Chondrocyte (in vitro differentiated cells): ENCODE results near the gene WWC1. TPM values are rescaled to one million over a fixed set of nuclear protein-coding genes. Genes with fewer than 3 reads are reported as not detected.

ENCODE experiments used
- DNase-seq: peaks from one replicate; pipeline ENCODE4 v3.0.0; 2021; ENCODE audit warnings: mixed read lengths, low spot score
- H3K27ac Mint-ChIP-seq: one replicate; pipeline ENCODE4 v1.8.0; 2021; ENCODE audit warnings: mild to moderate bottlenecking, moderate library complexity, mixed read lengths; ENCODE audit not compliant: unreplicated experiment
- H3K27me3 Mint-ChIP-seq: 2 replicates; pipeline ENCODE4 v1.8.0; 2021; ENCODE audit warnings: low read depth, mixed read lengths
- H3K36me3 Mint-ChIP-seq: 2 replicates; pipeline ENCODE4 v1.8.0; 2021; ENCODE audit warnings: low read depth, mixed read lengths
- H3K4me1 Mint-ChIP-seq: 2 replicates; pipeline ENCODE4 v1.8.0; 2021; ENCODE audit warnings: low read depth, mild to moderate bottlenecking, mixed read lengths
- H3K4me3 Mint-ChIP-seq: one replicate; pipeline ENCODE4 v1.8.0; 2021; ENCODE audit warnings: mild to moderate bottlenecking, moderate library complexity, mixed read lengths; ENCODE audit not compliant: unreplicated experiment
- H3K9me3 Mint-ChIP-seq: 2 replicates; pipeline ENCODE4 v1.8.0; 2021; ENCODE audit warnings: low read depth, mixed read lengths
- CTCF ChIP-seq: fragments of 200-600 bp; sonication (generic); IDR thresholded peaks from 2 replicates; pipeline ENCODE4 v1.5.0; 2021; ENCODE audit warnings: antibody characterized with exemption, mild to moderate bottlenecking, moderate library complexity
- total RNA-seq: library from RNA; stranded (reverse); gene quantifications from 3 replicates; pipeline ENCODE4 v1.2.1, GENCODE V29; 2021

WWC1 gene
- total RNA-seq, 1 donor from 2014 or later, result 2.1 TPM

- no peaks in the 10 kb centered on the region for H3K9me3 Mint-ChIP-seq
- no peak for TF ChIP-seq CTCF
- H3K36me3 Mint-ChIP-seq, result peaks cover 2% of the 10 kb centered on the region
- H3K27ac Mint-ChIP-seq, result no peak overlapping the region
- H3K4me1 Mint-ChIP-seq, result peaks cover 2% of the 10 kb centered on the region
- no peak for DNase-seq
- no peak overlapping the region for H3K4me3 Mint-ChIP-seq
- H3K27me3 Mint-ChIP-seq, result no peaks in the 10 kb centered on the region
These were observed 157.7 kb downstream of the WWC1 start for GRCh38 chr5:168449166-168449565.

- H3K27me3 Mint-ChIP-seq, result no peaks in the 10 kb centered on the region
- TF ChIP-seq CTCF, result no peak
- no peak for DNase-seq
- H3K4me1 Mint-ChIP-seq, result peaks cover 2% of the 10 kb centered on the region
- no peak overlapping the region for H3K27ac Mint-ChIP-seq
- H3K36me3 Mint-ChIP-seq, result peaks cover 2% of the 10 kb centered on the region
- H3K4me3 Mint-ChIP-seq, result no peak overlapping the region
- no peaks in the 10 kb centered on the region for H3K9me3 Mint-ChIP-seq
These were observed 160.1 kb downstream of the WWC1 start for GRCh38 chr5:168451565-168451964.

- no peak for TF ChIP-seq CTCF
- Mint-ChIP-seq H3K36me3 (peaks cover 8% of the 10 kb centered on the region), H3K27me3 (no peaks in the 10 kb centered on the region), H3K4me3 (no peak overlapping the region), H3K9me3 (peaks cover 4% of the 10 kb centered on the region), H3K27ac (no peak overlapping the region), H3K4me1 (no peaks in the 10 kb centered on the region)
- no peak for DNase-seq
These were observed 163.8 kb downstream of the WWC1 start for GRCh38 chr5:168455201-168455600.

- TF ChIP-seq CTCF, result no peak
- peaks cover 7% of the 10 kb centered on the region for H3K36me3 Mint-ChIP-seq
- H3K4me1 Mint-ChIP-seq, result no peaks in the 10 kb centered on the region
- H3K4me3 Mint-ChIP-seq, result no peak overlapping the region
- no peaks in the 10 kb centered on the region for H3K27me3 Mint-ChIP-seq
- DNase-seq, result no peak
- peaks cover 4% of the 10 kb centered on the region for H3K9me3 Mint-ChIP-seq
- no peak overlapping the region for H3K27ac Mint-ChIP-seq
These were observed 166.1 kb downstream of the WWC1 start for GRCh38 chr5:168457542-168457941.

GRCh38 chr5:168460606-168461005 lies 169.2 kb downstream of the WWC1 start:
- peaks cover 7% of the 10 kb centered on the region for H3K36me3 Mint-ChIP-seq
- peaks cover 4% of the 10 kb centered on the region for H3K9me3 Mint-ChIP-seq
- H3K4me3 Mint-ChIP-seq, result no peak overlapping the region
- no peak for TF ChIP-seq CTCF
- H3K27ac Mint-ChIP-seq, result no peak overlapping the region
- no peaks in the 10 kb centered on the region for H3K4me1 Mint-ChIP-seq
- DNase-seq, result no peak
- H3K27me3 Mint-ChIP-seq, result no peaks in the 10 kb centered on the region
